Umbilical cord (tissue), 2 donors: ENCODE results near the gene B4GALNT4. TPM values are rescaled to one million over a fixed set of nuclear protein-coding genes. Genes with fewer than 3 reads are reported as not detected.
"Not testable (repeated sequence)": the region's sequence is repeated elsewhere in the genome, so short reads cannot be mapped to it uniquely, and the experiment has no call there.

Experiments
- DNase-seq: peaks from one replicate; pipeline ENCODE4 v3.0.0-alpha.2; 2015; ENCODE audit warnings: low spot score
- total RNA-seq: library from RNA; depleted of rRNA; stranded (reverse); fragments of >200 nt; gene quantifications from one replicate; pipeline ENCODE4 v1.2.3, GENCODE V29; 2014; ENCODE audit warnings: low replicate concordance; ENCODE audit not compliant: insufficient read depth

Gene B4GALNT4
- total RNA-seq, 1 donor from 2014 or later = 7.2 TPM

- no peak for DNase-seq
Observed at GRCh38 chr11:375065-376025, 6.0 kb downstream of the B4GALNT4 start.

- no peak for DNase-seq
Observed at GRCh38 chr11:376531-377173, 7.4 kb downstream of the B4GALNT4 start.

- DNase-seq = no peak
Observed at GRCh38 chr11:377174-377865, 8.0 kb downstream of the B4GALNT4 start.

- no peak for DNase-seq
Observed at GRCh38 chr11:377883-378500, 8.7 kb downstream of the B4GALNT4 start.

DNA sequence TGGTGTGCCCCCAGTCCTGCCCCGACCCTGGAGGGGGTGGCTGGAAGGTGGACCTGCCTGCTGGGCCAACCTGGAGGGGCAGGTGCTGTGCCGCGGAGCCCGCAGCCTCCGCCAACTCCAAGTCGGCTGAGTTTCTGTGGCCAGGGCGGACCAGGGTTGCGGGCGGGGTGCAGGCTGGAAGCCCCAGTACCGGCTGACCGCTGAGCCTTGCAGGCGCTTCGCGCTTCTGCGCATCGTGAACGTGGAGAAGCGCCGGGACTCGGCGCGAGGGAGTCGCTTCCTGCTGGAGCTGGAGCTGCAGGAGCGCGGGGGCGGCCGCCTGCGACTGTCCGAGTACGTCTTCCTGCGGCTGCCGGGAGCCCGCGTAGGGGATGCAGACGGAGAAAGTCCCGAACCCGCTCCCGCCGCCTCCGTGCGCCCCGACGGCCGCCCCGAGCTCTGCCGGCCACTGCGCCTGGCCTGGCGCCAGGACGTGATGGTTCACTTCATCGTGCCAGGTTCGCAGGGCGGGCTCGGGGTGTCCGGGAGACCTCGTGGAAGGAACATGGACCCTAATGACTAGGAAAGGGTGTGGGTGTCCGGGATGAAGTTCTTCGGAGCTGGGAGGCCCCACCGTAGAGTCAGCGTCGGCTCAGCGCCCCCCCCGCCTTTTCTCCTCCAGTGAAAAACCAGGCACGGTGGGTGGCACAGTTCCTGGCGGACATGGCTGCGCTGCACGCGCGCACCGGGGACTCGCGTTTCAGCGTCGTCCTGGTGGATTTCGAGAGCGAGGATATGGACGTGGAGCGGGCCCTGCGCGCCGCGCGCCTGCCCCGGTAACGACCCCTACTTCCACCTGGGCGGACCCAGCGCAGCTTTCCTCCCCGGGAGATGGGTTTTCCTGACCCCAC is 10.2 kb downstream of the B4GALNT4 start:
- DNase-seq = no peak

DNA sequence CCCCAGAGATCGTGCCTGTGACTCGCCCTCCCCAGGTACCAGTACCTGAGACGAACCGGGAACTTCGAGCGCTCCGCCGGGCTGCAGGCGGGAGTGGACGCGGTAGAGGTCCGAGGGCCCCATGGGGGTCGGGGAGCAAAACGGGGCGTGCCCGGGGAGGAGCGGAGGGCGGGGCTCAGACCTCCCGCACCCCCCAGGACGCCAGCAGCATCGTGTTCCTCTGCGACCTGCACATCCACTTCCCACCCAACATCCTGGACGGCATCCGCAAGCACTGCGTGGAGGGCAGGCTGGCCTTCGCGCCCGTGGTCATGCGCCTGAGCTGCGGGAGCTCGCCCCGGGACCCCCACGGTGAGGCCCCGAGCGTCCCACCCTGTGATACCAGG is 10.8 kb downstream of the B4GALNT4 start:
- DNase-seq = no peak

- no peak for DNase-seq
Observed at GRCh38 chr11:380491-380890, 11.2 kb downstream of the B4GALNT4 start.

DNA sequence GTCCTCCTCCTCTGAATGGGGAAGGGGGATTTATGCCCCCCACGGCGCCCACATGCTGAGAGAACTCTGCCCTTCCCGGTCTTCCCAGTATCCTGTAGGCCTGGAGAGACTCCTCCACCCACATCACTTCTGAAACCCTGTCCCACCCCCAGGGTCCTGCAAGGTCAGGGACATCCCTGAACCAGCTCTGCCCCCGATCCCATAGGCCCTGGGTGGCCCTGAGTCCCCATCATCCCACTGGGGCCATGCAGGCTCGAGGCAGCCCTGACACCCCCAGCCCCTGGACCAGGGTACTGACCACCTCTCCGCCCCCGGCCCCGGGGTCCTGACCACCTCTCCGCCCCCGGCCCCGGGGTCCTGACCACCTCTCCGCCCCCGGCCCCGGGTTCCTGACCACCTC is 11.7 kb downstream of the B4GALNT4 start:
- DNase-seq = no peak

GRCh38 chr11:381501-382072 is 12.3 kb downstream of the B4GALNT4 start:
- no peak for DNase-seq

DNA sequence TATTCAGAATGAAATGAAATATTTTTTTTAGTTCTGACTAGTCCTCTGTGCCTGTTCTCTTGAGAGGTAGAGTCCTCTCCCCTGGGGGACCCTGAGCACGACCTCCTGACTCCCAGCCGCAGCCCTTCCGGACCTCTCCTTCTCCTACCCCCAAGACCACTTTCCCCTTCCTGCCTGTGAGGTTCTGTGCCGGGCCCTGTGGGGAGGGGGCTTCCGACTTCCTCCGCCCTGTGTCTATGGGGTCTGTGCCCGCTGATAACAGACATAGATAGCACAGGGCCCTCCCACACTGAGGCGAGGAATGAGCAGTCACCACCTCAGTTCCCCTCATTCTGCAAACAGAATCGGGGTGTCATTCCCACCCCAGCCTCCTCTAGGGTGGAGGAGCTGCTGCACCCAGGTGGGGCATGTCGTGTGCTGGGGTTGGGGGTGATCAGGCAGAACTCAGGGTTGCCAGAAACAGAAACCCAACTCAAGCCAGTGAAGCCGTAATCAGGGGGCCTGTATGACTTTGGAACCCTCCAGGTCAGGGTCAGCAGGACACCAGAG is 12.9 kb downstream of the B4GALNT4 start:
- no peak for DNase-seq

- no peak for DNase-seq
Observed at GRCh38 chr11:383431-383830, 14.1 kb downstream of the B4GALNT4 start.

DNA sequence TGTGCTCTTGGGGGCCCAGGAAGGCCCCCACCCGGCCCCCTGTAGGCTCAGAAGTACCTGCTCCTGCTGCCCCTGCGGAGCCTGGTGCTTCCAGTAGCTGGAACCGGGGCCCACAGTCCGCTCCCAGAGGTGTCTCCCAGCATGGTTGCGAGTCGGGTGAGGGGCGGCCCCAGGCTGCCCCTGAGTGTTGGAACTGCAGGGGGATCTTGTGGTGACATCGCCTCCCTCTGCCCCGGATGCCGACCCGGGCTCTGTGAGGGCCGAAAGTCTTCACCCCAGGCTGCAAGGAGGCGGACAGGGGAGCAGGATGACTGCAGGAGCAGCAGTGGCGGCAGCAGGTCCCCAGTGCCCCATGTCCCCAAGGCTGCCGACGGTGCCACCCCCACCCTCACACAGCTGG is 15.2 kb downstream of the B4GALNT4 start:
- DNase-seq = no peak

GRCh38 chr11:385594-386351 is 16.5 kb downstream of the B4GALNT4 start:
- no peak for DNase-seq

- DNase-seq = no peak
Observed at GRCh38 chr11:386483-386882, 17.2 kb downstream of the B4GALNT4 start.

GRCh38 chr11:387193-387793 is 18.0 kb downstream of the B4GALNT4 start:
- no peak for DNase-seq

DNA sequence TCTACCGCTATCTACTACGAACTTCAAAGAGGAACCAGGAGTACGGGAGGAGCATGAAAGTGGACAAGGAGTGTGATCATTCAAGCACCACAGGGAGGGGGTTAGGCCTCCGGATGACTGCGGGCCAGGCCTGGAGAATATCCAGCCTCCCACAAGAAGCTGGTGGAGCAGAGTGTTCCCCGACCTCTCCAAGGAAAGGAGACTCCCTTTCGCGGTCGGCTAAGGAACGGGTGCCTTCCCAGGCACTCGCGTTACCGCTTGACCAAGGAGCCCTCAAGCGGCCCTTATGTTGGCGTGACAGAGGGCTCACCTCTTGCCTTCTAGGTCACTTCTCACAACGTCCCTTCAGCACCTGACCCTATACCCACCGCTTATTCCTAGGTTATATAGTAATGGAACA is 20.1 kb downstream of the B4GALNT4 start:
- DNase-seq = not testable (repeated sequence)

GRCh38 chr11:390175-390574 is 20.9 kb downstream of the B4GALNT4 start:
- DNase-seq = no peak

DNA sequence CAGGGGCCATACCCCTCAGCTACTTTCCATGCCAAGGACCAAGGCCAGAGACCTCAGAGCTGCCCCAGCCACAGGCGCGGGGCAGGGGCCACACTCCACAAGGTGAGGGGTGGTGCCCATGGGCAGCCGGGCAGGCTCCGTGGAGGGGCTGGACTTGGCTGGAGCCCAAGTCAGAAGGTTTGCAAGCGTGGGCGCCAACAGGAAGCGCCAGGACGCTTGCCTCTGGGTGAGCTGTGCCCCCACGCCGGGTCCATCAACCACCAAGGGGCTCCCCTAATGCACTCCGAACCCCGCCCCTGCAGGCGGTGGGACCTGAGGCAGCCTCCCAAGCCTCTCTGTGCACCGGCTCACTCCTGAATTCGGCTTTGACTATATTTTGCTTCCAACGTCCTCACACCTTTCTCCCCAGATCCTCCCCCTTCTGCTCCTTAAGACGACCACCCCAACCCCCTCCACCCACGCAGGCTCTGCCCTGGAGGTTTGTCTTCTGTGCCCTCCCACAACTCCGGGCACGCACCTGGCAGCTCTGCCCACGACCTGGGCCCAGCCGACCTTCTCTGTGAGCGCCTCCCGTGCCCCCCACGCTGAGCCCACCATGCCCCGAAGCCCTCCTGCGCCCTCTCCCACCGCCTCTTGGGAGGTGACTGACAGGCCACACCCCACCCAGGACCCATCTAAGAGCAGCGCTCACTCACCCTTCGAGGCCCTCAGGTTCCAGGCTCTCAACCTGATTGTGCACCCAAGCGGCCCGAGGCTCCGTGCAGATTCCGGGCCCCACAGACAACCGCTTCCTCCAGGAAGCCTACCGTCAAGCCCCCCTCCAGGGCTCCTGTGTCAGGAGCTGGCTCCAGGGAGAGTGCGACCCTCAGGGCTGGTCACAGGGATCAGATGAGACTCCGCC is 22.1 kb downstream of the B4GALNT4 start:
- DNase-seq = no peak
